Mesodermal cell (in vitro differentiated cells): ENCODE data around the gene PAPLN.

ENCODE experiments used
- H3K27ac ChIP-seq: 2 replicates; pipeline ENCODE4 v1.7.0; 2013; ENCODE audit warnings: mild to moderate bottlenecking, low read depth, low read length, moderate library complexity; ENCODE audit not compliant: severe bottlenecking
- H3K36me3 ChIP-seq: 2 replicates; pipeline ENCODE4 v1.7.1; 2013; ENCODE audit warnings: mild to moderate bottlenecking, low read length, moderate library complexity; ENCODE audit not compliant: control insufficient read depth, insufficient read depth
- H3K4me1 ChIP-seq: one replicate; pipeline ENCODE4 v1.7.1; 2013; ENCODE audit warnings: mild to moderate bottlenecking, low read length; ENCODE audit not compliant: insufficient read depth, control insufficient read depth, poor library complexity, severe bottlenecking
- H3K4me3 ChIP-seq: 2 replicates; pipeline ENCODE4 v1.7.0; 2013; ENCODE audit warnings: low read length, control low read depth, mild to moderate bottlenecking; ENCODE audit not compliant: insufficient read depth, poor library complexity, severe bottlenecking; ENCODE audit errors: extremely low read depth
- H3K9me3 ChIP-seq: 2 replicates; pipeline ENCODE4 v1.7.1; 2013; ENCODE audit warnings: mild to moderate bottlenecking, low read length, moderate library complexity; ENCODE audit not compliant: control insufficient read depth
- WGBS, 2 experiments: methylation state at CpG; one replicate each; pipeline ENCODE4 v1.1.5; 2013; ENCODE audit warnings: missing lambda C conversion rate in 2 of 2; ENCODE audit not compliant: insufficient coverage in 2 of 2; 5-methylcytosine and 5-hydroxymethylcytosine counted together

The PAPLN gene

DNA sequence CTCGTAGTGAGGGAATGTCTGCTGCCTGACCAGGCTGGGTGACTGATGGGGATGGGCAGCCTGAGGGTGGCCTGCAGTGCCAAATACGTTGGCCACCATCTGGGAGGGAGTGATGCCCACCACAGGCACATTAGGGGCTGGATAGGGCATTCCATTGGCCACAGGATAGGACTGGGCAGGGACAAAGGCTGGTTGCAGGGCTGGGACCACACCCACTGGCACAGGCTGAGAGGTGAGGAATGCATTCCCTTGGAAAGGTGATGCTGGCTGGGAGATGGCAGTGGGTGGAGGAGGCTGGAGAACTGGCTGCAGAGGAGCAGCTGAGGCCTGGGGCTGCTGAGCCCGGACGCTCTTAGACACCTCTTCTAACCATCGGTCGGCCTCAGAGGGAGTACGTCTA is 39.5 kb downstream of the PAPLN start:
- 95 to 98% methylated on average over 6 to 7 of the region's 7 CpGs for WGBS, 2 experiments
- no peaks in the 10 kb centered on the region for H3K4me1 ChIP-seq
- H3K9me3 ChIP-seq, result no peaks in the 10 kb centered on the region
- H3K36me3 ChIP-seq, result peaks cover 76% of the 10 kb centered on the region
- no peak overlapping the region for H3K27ac ChIP-seq
- no peak overlapping the region for H3K4me3 ChIP-seq

GRCh38 chr14:73277376-73277775 is 40.1 kb downstream of the PAPLN start:
- Histone ChIP-seq H3K9me3 (no peaks in the 10 kb centered on the region), H3K36me3 (peaks cover 81% of the 10 kb centered on the region)
- 94 to 95% methylated on average over 2 of the region's 2 CpGs for WGBS, 2 experiments

DNA sequence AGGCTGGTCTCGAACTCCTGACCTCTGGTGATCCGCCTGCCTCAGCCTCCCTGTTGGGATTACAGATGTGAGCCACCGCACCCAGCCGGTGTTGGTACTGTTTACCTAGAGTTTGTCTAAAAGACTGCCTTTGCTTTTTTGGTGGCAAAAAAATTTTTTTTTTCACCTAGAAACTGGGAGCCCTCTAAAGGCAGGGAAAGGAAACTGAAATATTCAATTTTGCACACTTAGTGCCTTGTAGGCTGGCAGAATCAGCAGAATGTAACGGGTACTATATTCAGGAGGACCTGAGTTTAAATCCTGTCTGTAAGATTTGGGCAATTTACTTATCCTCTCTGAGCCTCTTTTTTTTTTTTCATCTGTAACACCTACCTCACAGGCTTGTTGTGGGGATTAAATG is 43.6 kb downstream of the PAPLN start:
- 86 to 100% methylated on average over 5 of the region's 5 CpGs for WGBS, 2 experiments
- no peaks in the 10 kb centered on the region for H3K4me1 ChIP-seq
- peaks cover 90% of the 10 kb centered on the region for H3K36me3 ChIP-seq
- no peak overlapping the region for H3K27ac ChIP-seq
- no peak overlapping the region for H3K4me3 ChIP-seq
- no peaks in the 10 kb centered on the region for H3K9me3 ChIP-seq

More at GRCh38 chr14:73277376-73277775, 40.1 kb downstream of the PAPLN start:
- H3K27ac ChIP-seq, result no peak overlapping the region
- H3K4me3 ChIP-seq, result no peak overlapping the region
- H3K4me1 ChIP-seq, result no peaks in the 10 kb centered on the region

GRCh38 chr14:73283608-73284379 is 46.5 kb downstream of the PAPLN start:
- H3K36me3 ChIP-seq, result peaks cover 66% of the 10 kb centered on the region
- H3K4me1 ChIP-seq, result no peaks in the 10 kb centered on the region
- H3K27ac ChIP-seq, result no peak overlapping the region
- WGBS, 2 experiments, result 53 to 61% methylated on average over 5 to 10 of the region's 12 CpGs
- H3K4me3 ChIP-seq, result no peak overlapping the region
- H3K9me3 ChIP-seq, result no peaks in the 10 kb centered on the region

- no peak overlapping the region for H3K27ac ChIP-seq
- WGBS, 2 experiments, result no CpG with 5 or more reads among the region's 1 CpG
- H3K36me3 ChIP-seq, result peaks cover 59% of the 10 kb centered on the region
Observed at GRCh38 chr14:73285979-73286378, 48.7 kb downstream of the PAPLN start.

GRCh38 chr14:73286598-73286997 is 49.3 kb downstream of the PAPLN start:
- Histone ChIP-seq H3K36me3 (peaks cover 58% of the 10 kb centered on the region), H3K4me1 (no peaks in the 10 kb centered on the region), H3K4me3 (no peak overlapping the region), H3K9me3 (no peaks in the 10 kb centered on the region), H3K27ac (no peak overlapping the region)
- WGBS, 2 experiments, result no CpG with 5 or more reads among the region's 2 CpGs

More at GRCh38 chr14:73285979-73286378, 48.7 kb downstream of the PAPLN start:
- Histone ChIP-seq H3K9me3 (no peaks in the 10 kb centered on the region), H3K4me3 (no peak overlapping the region), H3K4me1 (no peaks in the 10 kb centered on the region)

- Histone ChIP-seq H3K4me1 (no peaks in the 10 kb centered on the region), H3K9me3 (no peaks in the 10 kb centered on the region), H3K36me3 (peaks cover 58% of the 10 kb centered on the region), H3K4me3 (no peak overlapping the region), H3K27ac (no peak overlapping the region)
- WGBS, 2 experiments, result 88 to 98% methylated on average over 5 of the region's 5 CpGs
Observed at GRCh38 chr14:73287071-73287470, 49.8 kb downstream of the PAPLN start.

DNA sequence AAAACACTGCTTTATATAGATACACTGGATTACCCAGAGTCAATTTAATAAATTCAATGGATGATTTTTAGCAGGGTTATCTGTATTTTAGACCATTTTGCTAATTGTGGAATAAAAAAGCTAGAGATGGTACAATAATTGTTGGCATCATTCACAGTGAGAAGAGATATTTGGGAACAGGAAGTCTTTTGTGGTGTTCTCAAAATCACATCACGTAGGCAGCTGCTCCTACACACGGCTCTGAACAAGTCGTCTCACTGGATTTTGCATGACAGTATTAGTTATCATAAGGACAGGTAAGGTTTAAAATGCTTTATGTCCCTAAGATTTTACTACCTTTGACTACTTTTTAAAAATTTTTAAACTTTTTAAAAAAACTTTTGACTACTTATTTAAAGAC is 52.0 kb downstream of the PAPLN start:
- no peak overlapping the region for H3K27ac ChIP-seq

GRCh38 chr14:73289729-73290128 is 52.4 kb downstream of the PAPLN start:
- no peaks in the 10 kb centered on the region for H3K4me1 ChIP-seq
- peaks cover 58% of the 10 kb centered on the region for H3K36me3 ChIP-seq
- H3K27ac ChIP-seq, result no peak overlapping the region
- no peak overlapping the region for H3K4me3 ChIP-seq
- WGBS, 2 experiments, result 40 to 90% methylated on average over 1 to 2 of the region's 3 CpGs
- no peaks in the 10 kb centered on the region for H3K9me3 ChIP-seq

More for the DNA sequence above, 52.0 kb downstream of the PAPLN start:
- Histone ChIP-seq H3K36me3 (peaks cover 57% of the 10 kb centered on the region), H3K4me3 (no peak overlapping the region), H3K9me3 (no peaks in the 10 kb centered on the region), H3K4me1 (no peaks in the 10 kb centered on the region)
- 86 to 100% methylated on average over 1 to 2 of the region's 3 CpGs for WGBS, 2 experiments

- no peak overlapping the region for H3K27ac ChIP-seq
- H3K4me1 ChIP-seq, result no peaks in the 10 kb centered on the region
- no peaks in the 10 kb centered on the region for H3K9me3 ChIP-seq
- WGBS, 2 experiments, result 88 to 90% methylated on average over 3 of the region's 4 CpGs
- H3K4me3 ChIP-seq, result no peak overlapping the region
- peaks cover 53% of the 10 kb centered on the region for H3K36me3 ChIP-seq
Observed at GRCh38 chr14:73290279-73290678, 53.0 kb downstream of the PAPLN start.
